Activated naive CD8-positive, alpha-beta T cell treated with anti-CD3 and anti-CD28 coated beads, Interleukin-2, amount 50 U/mL, for 24 hours (primary cell): ENCODE measurements around the gene AKAP13.

ENCODE experiments used
- ATAC-seq: fragments of 150-1000 bp; cut with Tn5 transposase; one replicate; pipeline ENCODE4 v1.10.0; 2021
- DNase-seq: peaks from one replicate; pipeline ENCODE4 v3.0.0; 2021
- H3K27ac Mint-ChIP-seq: one replicate; pipeline ENCODE4 v1.8.0; 2021; ENCODE audit warnings: mild to moderate bottlenecking, mixed read lengths
- H3K27me3 Mint-ChIP-seq: one replicate; pipeline ENCODE4 v1.8.0; 2021; ENCODE audit warnings: mixed read lengths
- H3K36me3 Mint-ChIP-seq: one replicate; pipeline ENCODE4 v1.8.0; 2021; ENCODE audit warnings: low read depth, mixed read lengths
- H3K4me1 Mint-ChIP-seq: one replicate; pipeline ENCODE4 v1.8.0; 2021; ENCODE audit warnings: mixed read lengths
- H3K4me3 Mint-ChIP-seq: one replicate; pipeline ENCODE4 v1.8.0; 2021; ENCODE audit warnings: mild to moderate bottlenecking, moderate library complexity, mixed read lengths
- H3K9me3 Mint-ChIP-seq: one replicate; pipeline ENCODE4 v1.8.0; 2021; ENCODE audit warnings: mixed read lengths

AKAP13 gene

GRCh38 chr15:85547386-85547785 is 167.0 kb downstream of the AKAP13 start:
- Mint-ChIP-seq H3K4me3 (no peak overlapping the region), H3K36me3 (peaks cover 13% of the 10 kb centered on the region)

GRCh38 chr15:85550283-85550682 is 169.9 kb downstream of the AKAP13 start:
- no peak overlapping the region for H3K4me3 Mint-ChIP-seq
- ATAC-seq (no peak), DNase-seq (no peak)
- H3K27me3 Mint-ChIP-seq, result no peaks in the 10 kb centered on the region
- H3K9me3 Mint-ChIP-seq, result no peaks in the 10 kb centered on the region
- H3K4me1 Mint-ChIP-seq, result peaks cover 39% of the 10 kb centered on the region
- peaks cover 22% of the 10 kb centered on the region for H3K36me3 Mint-ChIP-seq
- H3K27ac Mint-ChIP-seq, result no peak overlapping the region

More at GRCh38 chr15:85547386-85547785, 167.0 kb downstream of the AKAP13 start:
- H3K9me3 Mint-ChIP-seq, result no peaks in the 10 kb centered on the region
- DNase-seq (no peak), ATAC-seq (no peak)
- H3K27ac Mint-ChIP-seq, result no peak overlapping the region
- H3K4me1 Mint-ChIP-seq, result peaks cover 48% of the 10 kb centered on the region
- no peaks in the 10 kb centered on the region for H3K27me3 Mint-ChIP-seq

GRCh38 chr15:85551221-85551832 is 170.9 kb downstream of the AKAP13 start:
- Mint-ChIP-seq H3K9me3 (no peaks in the 10 kb centered on the region), H3K4me1 (peaks cover 43% of the 10 kb centered on the region), H3K27ac (no peak overlapping the region), H3K4me3 (no peak overlapping the region), H3K36me3 (peaks cover 17% of the 10 kb centered on the region), H3K27me3 (no peaks in the 10 kb centered on the region)
- ATAC-seq, result no peak
- DNase-seq, result no peak

GRCh38 chr15:85554852-85555521 is 174.6 kb downstream of the AKAP13 start:
- no peak overlapping the region for H3K4me3 Mint-ChIP-seq
- H3K27me3 Mint-ChIP-seq, result no peaks in the 10 kb centered on the region
- ATAC-seq (peak; percentile 31), DNase-seq (no peak)
- H3K36me3 Mint-ChIP-seq, result peaks cover 27% of the 10 kb centered on the region
- H3K4me1 Mint-ChIP-seq, result peaks cover 62% of the 10 kb centered on the region
- H3K27ac Mint-ChIP-seq, result peak overlapping the region; percentile 29
- H3K9me3 Mint-ChIP-seq, result no peaks in the 10 kb centered on the region

- H3K36me3 Mint-ChIP-seq, result peaks cover 24% of the 10 kb centered on the region
- ATAC-seq, result peak; percentile 62
- no peaks in the 10 kb centered on the region for H3K27me3 Mint-ChIP-seq
- DNase-seq, result no peak
- H3K4me3 Mint-ChIP-seq, result peak overlapping the region; percentile 15
- H3K27ac Mint-ChIP-seq, result peak overlapping the region; percentile 29
- no peaks in the 10 kb centered on the region for H3K9me3 Mint-ChIP-seq
- peaks cover 62% of the 10 kb centered on the region for H3K4me1 Mint-ChIP-seq
Observed at GRCh38 chr15:85555875-85556617, 175.6 kb downstream of the AKAP13 start.

GRCh38 chr15:85556618-85556895 is 176.2 kb downstream of the AKAP13 start:
- Mint-ChIP-seq H3K27ac (peak overlapping the region; percentile 29), H3K4me1 (peaks cover 62% of the 10 kb centered on the region), H3K4me3 (peak overlapping the region; percentile 15), H3K27me3 (no peaks in the 10 kb centered on the region), H3K9me3 (no peaks in the 10 kb centered on the region), H3K36me3 (peaks cover 24% of the 10 kb centered on the region)
- ATAC-seq, result no peak
- DNase-seq, result no peak

GRCh38 chr15:85557385-85557784 is 177.0 kb downstream of the AKAP13 start:
- Mint-ChIP-seq H3K27me3 (no peaks in the 10 kb centered on the region), H3K4me1 (peaks cover 62% of the 10 kb centered on the region), H3K9me3 (no peaks in the 10 kb centered on the region), H3K4me3 (no peak overlapping the region), H3K27ac (no peak overlapping the region), H3K36me3 (peaks cover 24% of the 10 kb centered on the region)
- DNase-seq (no peak), ATAC-seq (no peak)

GRCh38 chr15:85558848-85559247 is 178.4 kb downstream of the AKAP13 start:
- no peak for DNase-seq
- H3K9me3 Mint-ChIP-seq, result no peaks in the 10 kb centered on the region
- H3K4me1 Mint-ChIP-seq, result peaks cover 60% of the 10 kb centered on the region
- peak overlapping the region; percentile 38 for H3K4me3 Mint-ChIP-seq
- peak overlapping the region; percentile 59 for H3K27ac Mint-ChIP-seq
- no peaks in the 10 kb centered on the region for H3K27me3 Mint-ChIP-seq
- ATAC-seq, result peak; percentile 27
- H3K36me3 Mint-ChIP-seq, result peaks cover 18% of the 10 kb centered on the region

GRCh38 chr15:85559530-85559929 is 179.1 kb downstream of the AKAP13 start:
- peaks cover 53% of the 10 kb centered on the region for H3K4me1 Mint-ChIP-seq
- H3K27ac Mint-ChIP-seq, result no peak overlapping the region
- no peaks in the 10 kb centered on the region for H3K9me3 Mint-ChIP-seq
- DNase-seq (no peak), ATAC-seq (no peak)
- H3K36me3 Mint-ChIP-seq, result peaks cover 16% of the 10 kb centered on the region
- no peak overlapping the region for H3K4me3 Mint-ChIP-seq
- no peaks in the 10 kb centered on the region for H3K27me3 Mint-ChIP-seq

- peaks cover 20% of the 10 kb centered on the region for H3K4me1 Mint-ChIP-seq
- H3K27ac Mint-ChIP-seq, result no peak overlapping the region
- peaks cover 10% of the 10 kb centered on the region for H3K36me3 Mint-ChIP-seq
- no peaks in the 10 kb centered on the region for H3K9me3 Mint-ChIP-seq
- DNase-seq (no peak), ATAC-seq (no peak)
- no peak overlapping the region for H3K4me3 Mint-ChIP-seq
- H3K27me3 Mint-ChIP-seq, result no peaks in the 10 kb centered on the region
Observed at GRCh38 chr15:85562824-85563223, 182.4 kb downstream of the AKAP13 start.

- no peak overlapping the region for H3K27ac Mint-ChIP-seq
- no peak for DNase-seq
Observed at GRCh38 chr15:85563328-85563727, 182.9 kb downstream of the AKAP13 start.

GRCh38 chr15:85563731-85564130 is 183.3 kb downstream of the AKAP13 start:
- peaks cover 11% of the 10 kb centered on the region for H3K4me1 Mint-ChIP-seq
- ATAC-seq, result no peak
- H3K9me3 Mint-ChIP-seq, result no peaks in the 10 kb centered on the region
- no peak overlapping the region for H3K4me3 Mint-ChIP-seq
- H3K27ac Mint-ChIP-seq, result no peak overlapping the region
- no peak for DNase-seq
- no peaks in the 10 kb centered on the region for H3K27me3 Mint-ChIP-seq
- peaks cover 3% of the 10 kb centered on the region for H3K36me3 Mint-ChIP-seq

More at GRCh38 chr15:85563328-85563727, 182.9 kb downstream of the AKAP13 start:
- ATAC-seq, result no peak
- H3K4me3 Mint-ChIP-seq, result no peak overlapping the region
- H3K36me3 Mint-ChIP-seq, result peaks cover 7% of the 10 kb centered on the region
- no peaks in the 10 kb centered on the region for H3K27me3 Mint-ChIP-seq
- H3K4me1 Mint-ChIP-seq, result peaks cover 15% of the 10 kb centered on the region
- no peaks in the 10 kb centered on the region for H3K9me3 Mint-ChIP-seq

- no peak for DNase-seq
- no peak overlapping the region for H3K4me3 Mint-ChIP-seq
- peaks cover 3% of the 10 kb centered on the region for H3K36me3 Mint-ChIP-seq
- ATAC-seq, result no peak
- no peaks in the 10 kb centered on the region for H3K9me3 Mint-ChIP-seq
- peak overlapping the region; percentile 4 for H3K27ac Mint-ChIP-seq
- no peaks in the 10 kb centered on the region for H3K27me3 Mint-ChIP-seq
- peaks cover 4% of the 10 kb centered on the region for H3K4me1 Mint-ChIP-seq
Observed at GRCh38 chr15:85564686-85565085, 184.3 kb downstream of the AKAP13 start.

- peaks cover 25% of the 10 kb centered on the region for H3K4me1 Mint-ChIP-seq
- no peaks in the 10 kb centered on the region for H3K27me3 Mint-ChIP-seq
- H3K27ac Mint-ChIP-seq, result no peak overlapping the region
- H3K4me3 Mint-ChIP-seq, result no peak overlapping the region
- H3K36me3 Mint-ChIP-seq, result peaks cover 3% of the 10 kb centered on the region
- no peak for ATAC-seq
- no peak for DNase-seq
- no peaks in the 10 kb centered on the region for H3K9me3 Mint-ChIP-seq
Observed at GRCh38 chr15:85568261-85568808, 187.9 kb downstream of the AKAP13 start.

- Mint-ChIP-seq H3K4me1 (peaks cover 25% of the 10 kb centered on the region), H3K4me3 (no peak overlapping the region), H3K27ac (no peak overlapping the region), H3K36me3 (peaks cover 4% of the 10 kb centered on the region), H3K9me3 (no peaks in the 10 kb centered on the region), H3K27me3 (no peaks in the 10 kb centered on the region)
- no peak for ATAC-seq
- no peak for DNase-seq
Observed at GRCh38 chr15:85570336-85570735, 189.9 kb downstream of the AKAP13 start.
